Lung (tissue), 12 donors: ENCODE results near the gene NR3C1. TPM values are rescaled to one million over a fixed set of nuclear protein-coding genes. Genes with fewer than 3 reads are reported as not detected.

Experiments
- ATAC-seq: fragments of 200-7000 bp; cut with Tn5 transposase; one replicate; pipeline ENCODE4 v1.9.1; 2020; ENCODE audit warnings: moderate number of reproducible peaks; ENCODE audit not compliant: insufficient read depth, low FRiP score
- DNase-seq, 3 donors: peaks; one replicate each; pipeline ENCODE4 v3.0.0-alpha.2; 2013 to 2017
- H3K27ac ChIP-seq, 2 donors: one replicate each; pipeline ENCODE4 v1.5.1; 2013; ENCODE audit warnings: mild to moderate bottlenecking in 2 of 2, moderate library complexity in 2 of 2, control low read depth in 1 of 2, inconsistent platforms in 1 of 2, low read depth in 1 of 2, low read length in 1 of 2
- H3K27me3 ChIP-seq, 3 donors: one replicate each; pipeline ENCODE4 v1.5.1; 2013; ENCODE audit warnings: low read length in 2 of 3; ENCODE audit not compliant: control insufficient read depth in 3 of 3, insufficient read depth in 3 of 3
- H3K36me3 ChIP-seq, 4 donors: one replicate each; pipeline ENCODE4 v1.5.1; 2013; ENCODE audit warnings: low read length in 4 of 4, mild to moderate bottlenecking in 1 of 4, moderate library complexity in 1 of 4; ENCODE audit not compliant: control insufficient read depth in 4 of 4, insufficient read depth in 4 of 4
- H3K4me1 ChIP-seq, 5 donors: one replicate each; pipeline ENCODE4 v1.5.1; 2013; ENCODE audit warnings: low read length in 5 of 5, mild to moderate bottlenecking in 2 of 5, moderate library complexity in 1 of 5; ENCODE audit not compliant: control insufficient read depth in 5 of 5, insufficient read depth in 5 of 5
- H3K4me3 ChIP-seq: one replicate; pipeline ENCODE4 v1.5.1; 2013; ENCODE audit warnings: mild to moderate bottlenecking, control low read depth, moderate library complexity
- H3K9ac ChIP-seq, 2 donors: one replicate each; pipeline ENCODE4 v1.5.1; 2013; ENCODE audit warnings: low read length in 2 of 2, control low read depth in 1 of 2; ENCODE audit not compliant: insufficient read depth in 1 of 2
- H3K9me3 ChIP-seq, 4 donors: one replicate each; pipeline ENCODE4 v1.5.1; 2013; ENCODE audit warnings: low read length in 3 of 4, mild to moderate bottlenecking in 1 of 4, moderate library complexity in 1 of 4; ENCODE audit not compliant: control insufficient read depth in 4 of 4, insufficient read depth in 3 of 4
- WGBS, 2 donors: extraction: QIAGEN DNeasy Blood & Tissue Kit; methylation state at CpG; one replicate each; pipeline ENCODE4 v1.1.7; 2013; 5-methylcytosine and 5-hydroxymethylcytosine counted together
- polyA plus RNA-seq, 2 donors: library from polyadenylated mRNA; stranded (reverse); fragments of 200-250 nt; gene quantifications; one replicate each; pipeline ENCODE4 v1.2.1, GENCODE V29; 2013
- total RNA-seq, 2 donors: library from RNA; depleted of rRNA in 1 of 2; stranded (reverse); fragments of >200 nt in 1 of 2; gene quantifications; one replicate each; pipeline ENCODE4 v1.2.1, GENCODE V29; 2014 to 2021
- TF ChIP-seq, protein P1 (sequence below): IDR thresholded peaks from 2 replicates; pipeline ENCODE4 v1.5.1; 2012; ENCODE audit warnings: mild to moderate bottlenecking; ENCODE audit errors: control extremely low read depth, extremely low read depth
- donor health status: control.
- donor health status: control.
- donor health status: Bipolar disorder and iron deficiency.
- donor health status: healthy.
- donor health status: DM: yes; HTN: yes; CAD: no.

Gene NR3C1
- total and polyA plus RNA-seq, 4 donors = 21.6 to 103 (median 48.2) TPM

DNA sequence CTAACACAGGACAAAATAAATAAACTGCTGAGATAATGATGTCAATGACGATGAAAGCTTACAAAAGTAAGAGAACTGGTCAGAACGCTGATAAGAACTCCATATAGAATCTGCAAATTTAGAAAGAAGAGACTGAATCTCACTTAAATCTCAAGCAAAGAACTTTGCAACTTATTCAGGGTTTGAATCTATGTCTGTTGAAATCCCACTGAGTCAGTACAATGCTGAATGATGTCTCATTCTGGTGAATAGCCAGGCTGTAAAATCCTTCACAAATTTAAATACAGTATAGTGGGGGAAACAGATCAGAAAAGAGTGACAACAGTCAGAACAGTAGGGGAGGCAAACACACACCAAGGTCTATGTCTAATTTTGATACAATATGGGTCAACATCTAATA, 38.9 kb upstream of the NR3C1 start:
- 78 to 80% methylated on average over 2 of the region's 2 CpGs for WGBS, 2 donors
- DNase-seq (no peak), ATAC-seq (no peak)
- H3K27ac ChIP-seq = no peak overlapping the region
- no peaks in the 10 kb centered on the region for H3K36me3 ChIP-seq
- no peaks in the 10 kb centered on the region for H3K27me3 ChIP-seq
- no peak overlapping the region for H3K4me3 ChIP-seq
- H3K9ac ChIP-seq = no peak overlapping the region
- TF ChIP-seq, protein P1, sequence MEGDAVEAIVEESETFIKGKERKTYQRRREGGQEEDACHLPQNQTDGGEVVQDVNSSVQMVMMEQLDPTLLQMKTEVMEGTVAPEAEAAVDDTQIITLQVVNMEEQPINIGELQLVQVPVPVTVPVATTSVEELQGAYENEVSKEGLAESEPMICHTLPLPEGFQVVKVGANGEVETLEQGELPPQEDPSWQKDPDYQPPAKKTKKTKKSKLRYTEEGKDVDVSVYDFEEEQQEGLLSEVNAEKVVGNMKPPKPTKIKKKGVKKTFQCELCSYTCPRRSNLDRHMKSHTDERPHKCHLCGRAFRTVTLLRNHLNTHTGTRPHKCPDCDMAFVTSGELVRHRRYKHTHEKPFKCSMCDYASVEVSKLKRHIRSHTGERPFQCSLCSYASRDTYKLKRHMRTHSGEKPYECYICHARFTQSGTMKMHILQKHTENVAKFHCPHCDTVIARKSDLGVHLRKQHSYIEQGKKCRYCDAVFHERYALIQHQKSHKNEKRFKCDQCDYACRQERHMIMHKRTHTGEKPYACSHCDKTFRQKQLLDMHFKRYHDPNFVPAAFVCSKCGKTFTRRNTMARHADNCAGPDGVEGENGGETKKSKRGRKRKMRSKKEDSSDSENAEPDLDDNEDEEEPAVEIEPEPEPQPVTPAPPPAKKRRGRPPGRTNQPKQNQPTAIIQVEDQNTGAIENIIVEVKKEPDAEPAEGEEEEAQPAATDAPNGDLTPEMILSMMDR = no peak
- H3K9me3 ChIP-seq = no peaks in the 10 kb centered on the region
- H3K4me1 ChIP-seq = peaks cover 0 to 2% (median 0%) of the 10 kb centered on the region in 5 donors

DNA sequence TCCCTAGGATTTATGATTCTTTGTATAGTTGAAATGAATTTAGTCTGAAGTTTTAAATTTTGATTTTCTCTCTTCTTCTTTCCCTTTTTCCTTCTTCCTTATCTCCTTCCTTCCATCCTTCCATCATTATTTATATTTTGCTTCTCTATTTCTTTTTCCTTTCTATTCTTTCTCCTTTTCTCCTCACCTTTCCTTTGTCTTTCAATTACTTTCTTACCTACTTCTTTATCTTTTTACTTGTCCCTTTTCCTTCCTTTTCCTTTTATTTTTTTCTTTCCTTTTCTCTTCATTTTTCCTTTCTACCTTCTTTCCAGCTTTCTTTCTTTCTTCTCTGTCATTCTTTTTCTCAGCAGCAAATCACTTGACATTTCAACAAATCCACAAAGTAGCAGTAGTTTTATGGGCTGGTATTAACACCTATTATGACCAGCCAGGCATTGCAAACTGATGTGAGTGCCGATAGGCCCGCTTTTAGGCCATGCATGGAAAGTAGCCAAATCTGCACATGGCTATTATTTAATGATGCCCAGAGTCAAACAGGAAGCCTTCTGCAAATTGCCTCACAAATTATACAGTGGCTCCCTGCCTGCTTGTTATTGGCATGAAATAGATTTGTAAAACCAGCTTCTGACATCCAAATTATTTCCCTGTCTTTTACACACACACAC, 37.1 kb upstream of the NR3C1 start:
- DNase-seq = no peak
- WGBS, 2 donors = 67 to 73% methylated on average over 2 of the region's 2 CpGs
- Histone ChIP-seq H3K36me3 (no peaks in the 10 kb centered on the region), H3K9ac (no peak overlapping the region), H3K9me3 (no peaks in the 10 kb centered on the region), H3K4me3 (no peak overlapping the region), H3K27ac (no peak overlapping the region), H3K4me1 (no peaks in the 10 kb centered on the region), H3K27me3 (no peaks in the 10 kb centered on the region)
- TF ChIP-seq, protein P1 = no peak
- ATAC-seq = no peak

DNA sequence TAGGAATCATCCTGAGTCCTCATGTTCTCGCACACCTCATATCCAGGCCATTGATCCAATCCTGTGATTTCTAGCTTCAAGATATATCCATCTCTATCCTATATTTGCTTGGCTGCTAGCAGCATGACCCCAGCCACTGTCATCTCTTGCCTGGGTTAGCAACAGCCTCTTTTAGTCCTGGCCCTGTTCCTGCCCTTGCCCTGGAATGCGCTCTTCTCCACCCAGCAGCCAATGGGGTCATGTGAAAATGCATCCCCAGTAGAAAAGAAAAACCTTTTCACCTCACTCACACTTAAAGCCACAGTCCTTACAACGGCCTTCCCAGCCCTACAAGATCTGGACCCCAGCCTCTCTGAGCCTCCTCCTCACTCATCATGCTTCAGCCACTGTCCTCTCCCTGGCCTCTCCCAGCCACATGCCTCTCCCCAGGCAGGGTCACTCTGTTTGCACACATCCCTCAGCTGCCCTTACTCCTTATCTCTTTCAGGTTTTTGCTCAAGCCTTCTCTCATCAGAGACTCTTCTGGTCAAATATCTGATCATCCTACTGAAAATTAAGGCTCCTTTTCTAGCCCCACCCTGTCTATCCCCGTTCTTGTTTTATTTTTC, 34.3 kb upstream of the NR3C1 start:
- WGBS, 2 donors = 84 to 97% methylated on average over 4 of the region's 4 CpGs
- H3K9ac ChIP-seq = no peak overlapping the region
- H3K27me3 ChIP-seq = no peaks in the 10 kb centered on the region
- TF ChIP-seq, protein P1 = no peak
- H3K27ac ChIP-seq = no peak overlapping the region
- ATAC-seq = no peak
- H3K36me3 ChIP-seq = no peaks in the 10 kb centered on the region
- H3K9me3 ChIP-seq = no peaks in the 10 kb centered on the region
- no peak for DNase-seq
- H3K4me1 ChIP-seq = peaks cover 0 to 3% (median 0%) of the 10 kb centered on the region in 5 donors
- no peak overlapping the region for H3K4me3 ChIP-seq

DNA sequence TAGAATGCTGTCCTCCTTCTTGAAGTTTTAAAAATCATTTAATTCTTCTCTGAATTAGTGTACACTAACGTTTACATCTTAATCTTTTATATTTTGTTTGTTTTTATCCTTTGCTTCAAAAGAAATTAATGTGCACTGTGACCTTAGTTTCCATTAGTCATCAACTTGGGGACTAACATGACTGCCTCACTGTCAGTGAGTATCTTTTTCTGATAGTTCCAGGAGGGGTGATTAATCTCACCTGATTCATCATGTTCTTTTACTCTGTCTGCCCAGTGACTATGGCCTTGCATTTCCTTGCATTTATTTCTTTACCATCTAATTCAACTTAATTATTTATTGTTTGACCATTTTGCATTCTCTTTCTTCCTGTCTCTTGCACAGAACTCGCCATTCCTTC, 33.4 kb upstream of the NR3C1 start:
- Histone ChIP-seq H3K27ac (no peak overlapping the region), H3K9ac (no peak overlapping the region), H3K9me3 (no peaks in the 10 kb centered on the region), H3K4me3 (no peak overlapping the region), H3K36me3 (no peaks in the 10 kb centered on the region), H3K4me1 (peaks cover 0 to 3% (median 0%) of the 10 kb centered on the region in 5 donors), H3K27me3 (no peaks in the 10 kb centered on the region)
- no peak for ATAC-seq
- no peak for DNase-seq
- 82 to 88% methylated on average over 2 of the region's 2 CpGs for WGBS, 2 donors
- TF ChIP-seq, protein P1 = no peak
